Astrocyte (in vitro differentiated cells and primary cell): ENCODE measurements around the gene GNAO1.

Experiments used
- CTCF ChIP-seq: IDR thresholded peaks from 2 replicates; pipeline ENCODE4 v1.5.1; 2011; ENCODE audit warnings: low read depth, mild to moderate bottlenecking, inconsistent platforms, low read length, moderate library complexity; ENCODE audit not compliant: insufficient read depth
- EZH2 ChIP-seq: IDR thresholded peaks from 2 replicates; pipeline ENCODE4 v1.6.1; 2012; ENCODE audit warnings: mild to moderate bottlenecking, low read length, inconsistent platforms; ENCODE audit not compliant: insufficient read depth

- TF ChIP-seq CTCF (no peak), EZH2 (no peak)
Observed at GRCh38 chr16:56388209-56388608, 196.9 kb downstream of the GNAO1 start.
